ENCODE measurements around the gene MUC5B.
"Not testable (repeated sequence)": the region's sequence is repeated elsewhere in the genome, so short reads cannot be mapped to it uniquely, and the experiment has no call there.

The MUC5B gene

GRCh38 chr11:1252371-1253102, 29.7 kb downstream of the MUC5B start:
- DNase-seq, result no peak

- no peak for DNase-seq
Observed at GRCh38 chr11:1253103-1253485, 30.2 kb downstream of the MUC5B start.

GRCh38 chr11:1254086-1254648, 31.3 kb downstream of the MUC5B start:
- DNase-seq, result no peak

- DNase-seq, result no peak
Observed at GRCh38 chr11:1254733-1255132, 31.9 kb downstream of the MUC5B start.

- DNase-seq, result no peak
Observed at GRCh38 chr11:1255151-1255550, 32.3 kb downstream of the MUC5B start.

GRCh38 chr11:1256257-1257045, 33.6 kb downstream of the MUC5B start:
- DNase-seq, result no peak

GRCh38 chr11:1257366-1257765, 34.5 kb downstream of the MUC5B start:
- DNase-seq, result no peak

GRCh38 chr11:1257916-1258315, 35.0 kb downstream of the MUC5B start:
- no peak for DNase-seq

GRCh38 chr11:1258401-1259075, 35.7 kb downstream of the MUC5B start:
- DNase-seq, result no peak

- DNase-seq, result no peak
Observed at GRCh38 chr11:1259076-1259461, 36.2 kb downstream of the MUC5B start.

- no peak for DNase-seq
Observed at GRCh38 chr11:1259561-1259960, 36.7 kb downstream of the MUC5B start.

- no peak for DNase-seq
Observed at GRCh38 chr11:1260023-1260501, 37.2 kb downstream of the MUC5B start.

- no peak for DNase-seq
Observed at GRCh38 chr11:1260620-1261019, 37.8 kb downstream of the MUC5B start.

GRCh38 chr11:1261241-1262071, 38.6 kb downstream of the MUC5B start:
- DNase-seq, result no peak

GRCh38 chr11:1262172-1263006, 39.5 kb downstream of the MUC5B start:
- peak; percentile 48 for DNase-seq

GRCh38 chr11:1263010-1263409, 40.1 kb downstream of the MUC5B start:
- DNase-seq, result no peak

GRCh38 chr11:1264444-1264843, 41.6 kb downstream of the MUC5B start:
- not testable (repeated sequence) for DNase-seq

- not testable (repeated sequence) for DNase-seq
Observed at GRCh38 chr11:1265480-1265879, 42.6 kb downstream of the MUC5B start.

GRCh38 chr11:1266976-1267375, 44.1 kb downstream of the MUC5B start:
- not testable (repeated sequence) for DNase-seq

GRCh38 chr11:1267441-1268100, 44.7 kb downstream of the MUC5B start:
- DNase-seq, result no peak

- DNase-seq, result no peak
Observed at GRCh38 chr11:1269957-1270356, 47.1 kb downstream of the MUC5B start.
